NCI-H1105 treated with DMSO at 0.1 percent for 48 hours (cell line): ENCODE results near the gene FFAR2.
"Not testable (repeated sequence)": the region's sequence is repeated elsewhere in the genome, so short reads cannot be mapped to it uniquely, and the experiment has no call there.

Experiments used
- DNase-seq: peaks from one replicate; lab custom pipeline; 2025; lab: John Stamatoyannopoulos, UW

The FFAR2 gene

GRCh38 chr19:35455616-35456201, 7.7 kb downstream of the FFAR2 start:
- DNase-seq = no peak

- DNase-seq = no peak
These were observed 9.1 kb downstream of the FFAR2 start for GRCh38 chr19:35457173-35457572.

GRCh38 chr19:35458192-35458591, 10.1 kb downstream of the FFAR2 start:
- DNase-seq = no peak

GRCh38 chr19:35458731-35459391, 10.8 kb downstream of the FFAR2 start:
- DNase-seq = no peak

- DNase-seq = no peak
These were observed 11.5 kb downstream of the FFAR2 start for GRCh38 chr19:35459414-35460082.

- DNase-seq = no peak
These were observed 12.6 kb downstream of the FFAR2 start for GRCh38 chr19:35460608-35461007.

- DNase-seq = no peak
These were observed 13.0 kb downstream of the FFAR2 start for GRCh38 chr19:35461060-35461459.

GRCh38 chr19:35461788-35462187, 13.7 kb downstream of the FFAR2 start:
- not testable (repeated sequence) for DNase-seq

GRCh38 chr19:35462476-35462953, 14.5 kb downstream of the FFAR2 start:
- DNase-seq = no peak

GRCh38 chr19:35462956-35463355, 14.9 kb downstream of the FFAR2 start:
- not testable (repeated sequence) for DNase-seq

GRCh38 chr19:35466259-35466658, 18.2 kb downstream of the FFAR2 start:
- DNase-seq = no peak

- DNase-seq = peak; percentile 3
These were observed 20.6 kb downstream of the FFAR2 start for GRCh38 chr19:35468637-35469036.

- DNase-seq = no peak
These were observed 22.1 kb downstream of the FFAR2 start for GRCh38 chr19:35470128-35470527.

- not testable (repeated sequence) for DNase-seq
These were observed 23.0 kb downstream of the FFAR2 start for GRCh38 chr19:35471075-35471474.

GRCh38 chr19:35471946-35472345, 23.9 kb downstream of the FFAR2 start:
- no peak for DNase-seq

GRCh38 chr19:35474104-35474503, 26.0 kb downstream of the FFAR2 start:
- no peak for DNase-seq

GRCh38 chr19:35474594-35474993, 26.5 kb downstream of the FFAR2 start:
- not testable (repeated sequence) for DNase-seq

GRCh38 chr19:35476149-35476548, 28.1 kb downstream of the FFAR2 start:
- DNase-seq = no peak

- peak; percentile 85 for DNase-seq
These were observed 31.0 kb downstream of the FFAR2 start for GRCh38 chr19:35478794-35479677.

GRCh38 chr19:35483089-35483488, 35.0 kb downstream of the FFAR2 start:
- no peak for DNase-seq

- DNase-seq = no peak
These were observed 36.4 kb downstream of the FFAR2 start for GRCh38 chr19:35484252-35485036.
